CD4-positive, alpha-beta T cell treated with Interleukin-10 for 1 hour (primary cell): ENCODE measurements around the gene ANKRD6.
"Not testable (repeated sequence)": the region's sequence is repeated elsewhere in the genome, so short reads cannot be mapped to it uniquely, and the experiment has no call there.

Experiments
- DNase-seq: peaks from one replicate; pipeline ENCODE4 v3.0.0-alpha.2; 2020

ANKRD6 gene

DNA sequence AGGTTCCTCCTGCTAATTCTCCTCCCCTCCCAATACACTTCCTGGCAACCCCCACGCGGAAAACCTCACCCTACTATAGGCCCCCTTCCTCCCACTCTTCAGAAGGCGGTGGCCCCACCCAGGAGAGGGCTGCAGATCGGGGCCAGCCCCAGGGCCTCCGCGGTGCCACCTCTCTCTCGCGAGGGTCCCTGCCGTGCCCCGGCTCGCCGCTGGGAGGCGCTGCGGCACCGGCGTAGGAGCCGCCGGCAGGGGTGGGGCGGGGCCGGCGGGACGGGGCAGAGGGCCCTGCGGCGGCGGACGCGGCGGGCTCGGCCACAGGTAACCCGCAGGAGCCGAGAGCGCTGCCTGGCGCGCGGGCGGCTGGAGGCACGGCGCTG is at the start of gene ANKRD6:
Gene ANKRD6 (plus strand): TSS at position 278 of the 377 bp plus-strand sequence. CDS start 133,825 bp downstream, outside the sequence.
- DNase-seq = peak; percentile 84

GRCh38 chr6:89385156-89385667 is 47.7 kb upstream of the ANKRD6 start:
- DNase-seq = no peak

- no peak for DNase-seq
Observed at GRCh38 chr6:89385846-89386245, 47.1 kb upstream of the ANKRD6 start.

DNA sequence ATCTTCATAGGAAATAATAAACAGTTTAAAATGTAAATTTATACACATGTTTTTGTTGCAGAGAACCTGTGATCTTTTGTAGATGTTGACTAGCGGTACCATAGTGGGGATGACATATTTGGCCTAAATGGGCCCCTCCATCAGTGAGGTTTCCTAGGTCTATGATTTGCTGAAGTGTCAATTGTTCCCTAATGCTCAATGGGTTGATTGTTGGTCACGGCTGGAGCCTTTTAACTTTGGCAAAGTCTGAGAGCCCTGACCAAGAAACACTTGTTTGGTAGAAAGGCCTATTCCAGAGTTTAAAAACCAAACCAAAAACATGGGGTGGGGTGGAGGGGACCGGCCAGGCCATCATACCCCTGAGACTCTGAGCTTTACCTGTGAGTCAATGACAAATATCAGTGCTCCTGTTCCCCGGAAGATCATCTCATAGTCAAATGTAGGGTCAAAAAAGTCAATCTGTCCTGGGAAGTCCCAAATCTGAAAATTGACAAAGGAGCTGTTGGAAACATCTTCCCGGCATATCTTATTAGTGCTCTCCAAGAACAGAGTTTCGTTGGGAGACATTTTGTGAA is 45.9 kb upstream of the ANKRD6 start:
- no peak for DNase-seq

DNA sequence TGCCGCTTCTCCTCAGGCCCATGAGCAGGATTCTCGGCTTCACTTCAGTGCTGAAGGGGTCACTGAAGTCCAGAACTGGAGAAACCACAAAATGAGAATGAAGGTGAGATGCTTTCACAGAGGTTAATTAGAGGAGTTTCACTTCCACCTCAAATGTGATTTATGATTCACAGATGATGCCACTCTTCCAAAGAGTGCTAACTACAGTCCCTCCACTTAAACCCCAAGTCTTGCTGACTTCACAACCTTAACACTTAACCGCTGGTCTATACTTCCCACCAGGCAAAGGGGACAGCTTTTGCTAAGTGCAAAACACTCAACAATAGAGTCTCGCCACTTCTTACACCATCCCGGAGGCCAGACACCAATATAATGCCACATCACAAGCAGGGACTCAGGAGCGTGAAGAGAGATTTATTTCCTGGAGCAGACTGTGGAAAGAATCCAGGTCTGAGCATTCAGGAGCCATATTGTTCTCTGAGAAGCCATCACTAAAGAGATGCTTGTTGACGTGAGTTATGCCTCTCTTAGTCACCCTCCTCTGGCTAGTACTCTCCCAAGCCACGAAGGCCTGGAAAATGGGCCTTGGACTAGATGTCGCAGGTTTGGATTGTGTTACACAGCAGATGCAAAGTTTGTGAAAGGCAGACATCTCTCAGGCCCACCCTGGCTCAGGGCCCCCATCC is 45.3 kb upstream of the ANKRD6 start:
- no peak for DNase-seq

DNA sequence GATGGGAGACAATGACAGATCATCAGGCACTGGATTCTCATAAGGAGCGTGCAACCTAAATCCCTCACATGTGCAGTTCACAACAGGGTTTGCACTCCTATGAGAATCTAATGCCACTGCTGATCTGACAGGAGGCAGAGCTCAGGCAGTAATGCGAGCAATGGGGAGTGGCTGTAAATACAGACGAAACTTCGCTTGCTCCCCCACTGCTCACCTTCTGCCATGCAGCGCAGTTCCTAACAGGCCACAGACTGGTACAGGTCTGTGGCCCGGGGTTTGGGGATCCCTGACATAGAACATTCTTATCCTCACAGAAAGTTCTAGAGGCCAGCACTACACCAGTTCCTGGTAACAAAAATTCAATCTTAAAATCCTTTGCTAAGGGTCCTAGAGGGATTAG is 44.1 kb upstream of the ANKRD6 start:
- no peak for DNase-seq

DNA sequence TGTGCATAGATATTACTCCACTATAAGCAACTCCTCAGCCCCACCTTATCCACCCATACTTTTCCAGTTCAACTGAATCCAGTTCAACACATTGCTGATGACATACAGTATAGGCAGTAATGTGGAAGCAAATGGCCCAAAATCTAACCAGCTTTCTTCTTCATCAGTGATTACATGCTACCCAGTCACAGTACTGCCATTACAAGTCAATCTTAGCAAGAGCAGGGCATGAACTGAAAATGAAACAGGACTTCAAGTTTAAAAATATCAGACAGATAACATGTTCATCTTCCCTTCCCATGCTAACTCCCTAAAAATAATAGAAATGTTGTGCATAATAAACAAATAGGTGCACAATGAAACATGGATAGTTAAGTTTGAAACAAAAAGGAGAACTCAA is 40.1 kb upstream of the ANKRD6 start:
- DNase-seq = no peak

GRCh38 chr6:89393659-89394058 is 39.3 kb upstream of the ANKRD6 start:
- no peak for DNase-seq

GRCh38 chr6:89397884-89398283 is 35.1 kb upstream of the ANKRD6 start:
- not testable (repeated sequence) for DNase-seq

GRCh38 chr6:89398762-89399525 is 34.0 kb upstream of the ANKRD6 start:
- DNase-seq = no peak

GRCh38 chr6:89400050-89400449 is 32.9 kb upstream of the ANKRD6 start:
- DNase-seq = no peak

DNA sequence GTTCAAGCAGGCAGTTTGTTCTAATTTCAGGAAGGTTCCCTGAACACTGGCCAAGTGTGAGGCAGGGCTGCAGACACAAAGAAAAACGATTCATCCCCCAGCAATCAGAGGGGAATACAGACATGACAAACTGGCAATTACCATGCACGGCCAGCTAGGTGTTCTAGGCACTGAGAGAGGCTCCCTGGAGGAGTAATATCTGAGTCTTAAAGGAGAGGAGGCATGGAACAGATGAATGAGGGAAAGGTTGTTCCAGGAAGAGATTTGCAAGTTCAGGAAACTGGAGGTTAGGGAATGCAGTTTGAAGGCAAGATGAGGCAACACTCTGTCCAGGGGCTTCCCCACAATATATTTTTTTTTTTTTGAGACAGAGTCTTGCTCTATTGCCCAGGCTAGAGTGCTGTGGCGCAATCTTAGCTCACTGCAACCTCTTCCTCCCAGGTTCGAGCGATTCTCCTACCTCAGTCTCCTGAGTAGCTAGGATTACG is 32.0 kb upstream of the ANKRD6 start:
- no peak for DNase-seq

DNA sequence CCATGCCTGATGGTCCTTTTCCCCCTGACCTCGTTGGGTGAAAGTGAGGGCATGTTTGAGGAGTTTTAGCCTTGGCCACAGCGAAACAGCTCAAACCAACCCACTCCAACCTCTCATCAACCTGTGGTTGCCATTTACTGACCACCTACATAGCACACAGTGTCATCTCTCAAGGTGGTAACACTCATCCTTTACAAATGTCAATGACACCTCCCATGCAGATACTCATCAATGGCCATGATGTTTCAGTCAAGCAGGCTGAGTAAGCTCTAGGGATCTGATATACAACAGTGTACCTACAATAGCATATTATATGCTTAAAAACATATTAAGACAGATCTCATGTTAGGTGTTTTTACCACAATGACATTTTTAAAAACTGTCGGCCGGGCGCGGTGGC is 30.2 kb upstream of the ANKRD6 start:
- no peak for DNase-seq

GRCh38 chr6:89404512-89404911 is 28.4 kb upstream of the ANKRD6 start:
- DNase-seq = no peak

DNA sequence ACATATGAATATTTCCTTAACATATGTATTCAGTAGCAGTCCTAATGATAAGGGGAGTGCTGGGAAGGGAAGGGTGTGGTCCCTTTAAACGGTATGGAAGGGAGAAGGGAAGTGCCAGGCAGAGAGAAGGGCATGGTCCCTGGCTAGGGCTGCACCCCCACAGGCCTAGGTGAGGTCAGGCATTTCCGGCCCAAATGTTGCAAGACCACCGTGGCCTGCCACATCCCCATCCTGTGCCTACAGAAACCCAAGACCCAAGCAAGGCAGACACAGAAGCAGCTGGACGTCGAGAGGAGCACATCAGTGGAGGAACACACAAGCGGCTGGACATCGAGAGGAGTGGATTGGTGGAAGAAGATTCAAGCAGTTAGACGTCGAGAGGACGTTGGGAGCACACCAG is 26.8 kb upstream of the ANKRD6 start:
- DNase-seq = no peak

- DNase-seq = no peak
Observed at GRCh38 chr6:89409461-89410035, 23.4 kb upstream of the ANKRD6 start.

GRCh38 chr6:89410231-89410761 is 22.7 kb upstream of the ANKRD6 start:
- no peak for DNase-seq

DNA sequence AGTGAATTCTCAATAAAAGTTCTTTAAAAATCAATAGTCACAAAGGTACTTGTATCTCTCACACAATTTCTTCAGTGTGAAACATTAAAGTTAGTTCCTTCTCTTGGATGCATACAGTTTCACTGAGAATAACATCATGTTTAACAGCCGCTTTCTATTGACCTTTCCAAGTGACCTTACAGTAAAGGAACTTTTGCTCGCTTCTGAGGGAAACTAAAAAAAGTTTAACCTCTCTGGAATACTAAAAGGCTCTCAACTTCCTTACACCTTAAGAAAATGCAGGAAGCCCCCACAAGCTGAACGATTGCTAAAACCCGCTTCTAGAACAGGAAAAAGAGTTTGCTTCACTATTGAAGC is 22.2 kb upstream of the ANKRD6 start:
- DNase-seq = no peak

DNA sequence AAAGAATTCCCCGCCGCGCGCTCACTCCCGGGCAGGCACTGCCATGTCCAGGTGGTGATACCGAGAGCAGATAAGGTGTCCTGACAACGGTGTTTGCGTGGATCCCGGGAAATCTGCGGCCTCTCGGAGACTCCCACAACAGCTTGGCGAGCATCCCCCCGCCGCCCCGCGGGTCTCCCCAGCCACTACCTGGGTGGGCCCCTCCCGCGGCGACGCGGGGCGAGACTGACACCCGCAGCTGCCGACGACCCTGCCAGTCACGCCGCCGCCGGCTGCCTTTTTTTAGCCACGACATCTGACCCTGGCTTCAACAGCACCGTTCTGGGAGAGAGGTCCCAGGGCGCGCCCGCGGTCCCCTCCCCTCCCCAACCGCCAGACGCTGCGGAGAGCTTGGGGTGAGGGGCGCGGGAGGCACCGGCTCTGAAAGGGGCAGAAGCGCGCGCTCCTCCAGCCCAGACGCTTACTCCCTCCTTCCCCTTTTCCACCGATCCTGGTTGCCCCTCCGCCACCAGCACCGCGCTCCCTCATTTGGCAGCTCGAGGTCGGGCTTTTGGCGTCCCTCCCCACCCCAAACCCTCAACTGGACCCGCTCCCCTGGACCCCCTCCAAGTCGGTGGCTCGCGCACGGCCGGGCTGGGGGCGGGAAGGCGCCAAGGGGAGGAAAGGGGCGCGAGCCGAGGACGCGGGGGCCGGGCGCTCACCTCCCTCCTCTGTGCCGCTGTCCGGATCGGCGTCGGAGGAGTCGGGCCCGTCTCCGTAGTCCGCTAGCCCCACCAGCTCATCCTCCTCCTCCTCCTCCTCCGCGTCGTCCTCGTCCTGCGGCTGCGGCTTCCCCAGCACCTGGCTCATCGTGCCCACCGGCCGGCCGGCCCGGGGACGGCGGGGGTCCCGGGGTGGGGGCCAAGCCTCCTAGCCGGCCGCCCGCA is 21.5 kb upstream of the ANKRD6 start:
- no peak for DNase-seq

- DNase-seq = peak; percentile 71
Observed at GRCh38 chr6:89412071-89413005, 20.6 kb upstream of the ANKRD6 start, which contains the start of gene RRAGD. TSS of gene RRAGD (minus strand) at chr6:89412273. CDS start at chr6:89411993, 280 bp downstream.

- DNase-seq = no peak
Observed at GRCh38 chr6:89413006-89413400, 19.9 kb upstream of the ANKRD6 start.
